Activated CD4-positive, alpha-beta memory T cell treated with anti-CD3 and anti-CD28 coated beads for 36 hours (primary cell): ENCODE measurements around the gene TATDN3. TPM values are rescaled to one million over a fixed set of nuclear protein-coding genes. Genes with fewer than 3 reads are reported as not detected.

ENCODE experiments used
- CTCF ChIA-PET: fragments of 350-600 bp; sonication (Branson Sonifier 250); formaldehyde crosslinking; loops from one replicate; lab custom pipeline; 2021; ENCODE audit warnings: antibody characterized with exemption, inconsistent platforms; lab: Charles Lee
- POLR2A ChIA-PET: fragments of 350-600 bp; sonication (Branson Sonifier 250); formaldehyde crosslinking; loops from one replicate; lab custom pipeline; 2021; ENCODE audit warnings: antibody characterized with exemption; lab: Charles Lee
- DNase-seq: peaks from one replicate; pipeline ENCODE4 v3.0.0-alpha.2; 2020
- H3K27ac Mint-ChIP-seq: one replicate; pipeline ENCODE4 v1.8.0; 2021; ENCODE audit warnings: mixed read lengths
- H3K27me3 Mint-ChIP-seq: one replicate; pipeline ENCODE4 v1.8.0; 2021; ENCODE audit warnings: mixed read lengths
- H3K36me3 Mint-ChIP-seq: one replicate; pipeline ENCODE4 v1.8.0; 2021; ENCODE audit warnings: mixed read lengths
- H3K4me1 Mint-ChIP-seq: one replicate; pipeline ENCODE4 v1.8.0; 2021; ENCODE audit warnings: low read depth, mixed read lengths
- H3K4me3 Mint-ChIP-seq: one replicate; pipeline ENCODE4 v1.8.0; 2021; ENCODE audit warnings: mild to moderate bottlenecking, mixed read lengths
- H3K9me3 Mint-ChIP-seq: one replicate; pipeline ENCODE4 v1.8.0; 2021; ENCODE audit warnings: mixed read lengths
- intact Hi-C: fragments of 100-400 bp; cut with micrococcal nuclease; formaldehyde crosslinking; loops from one replicate; pipeline ENCODE4 v1.15.1; 2023
- total RNA-seq, 2 experiments: library from RNA; stranded (reverse); gene quantifications; one replicate each; pipeline ENCODE4 v1.2.3, GENCODE V29; 2021

Gene TATDN3
- total RNA-seq, 2 experiments from 2014 or later: 19.2 to 20.7 TPM

DNA sequence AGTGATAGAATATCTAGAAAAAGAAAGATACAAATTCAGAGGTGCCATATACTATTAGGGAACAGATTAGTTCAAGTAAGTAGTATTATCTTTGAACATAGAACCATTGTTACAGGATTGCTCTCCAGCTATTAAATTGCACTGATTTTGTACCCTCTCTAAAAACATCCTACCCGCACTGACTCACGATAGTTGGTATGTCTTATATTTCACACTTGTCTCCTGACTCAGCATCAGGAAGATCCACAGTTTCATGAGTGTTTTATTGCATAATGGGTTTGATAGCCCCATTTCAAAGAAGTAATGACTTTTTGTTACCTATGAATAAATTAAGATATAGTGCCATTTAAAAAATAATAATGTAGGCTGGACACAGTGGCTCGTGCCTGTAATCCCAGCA lies 6.0 kb downstream of the TATDN3 start:
- Mint-ChIP-seq H3K27me3 (no peaks in the 10 kb centered on the region), H3K4me3 (no peak overlapping the region), H3K4me1 (peaks cover 14% of the 10 kb centered on the region), H3K27ac (no peak overlapping the region), H3K9me3 (no peaks in the 10 kb centered on the region), H3K36me3 (peaks cover 25% of the 10 kb centered on the region)
- intact Hi-C loops: loop anchor here (10.0 kb wide), 1 partner anchor 763 kb away; the partner anchor contains the start of genes DTL and INTS7
- ChIA-PET POLR2A (no interaction called here), CTCF (no interaction called here)
- DNase-seq: no peak

DNA sequence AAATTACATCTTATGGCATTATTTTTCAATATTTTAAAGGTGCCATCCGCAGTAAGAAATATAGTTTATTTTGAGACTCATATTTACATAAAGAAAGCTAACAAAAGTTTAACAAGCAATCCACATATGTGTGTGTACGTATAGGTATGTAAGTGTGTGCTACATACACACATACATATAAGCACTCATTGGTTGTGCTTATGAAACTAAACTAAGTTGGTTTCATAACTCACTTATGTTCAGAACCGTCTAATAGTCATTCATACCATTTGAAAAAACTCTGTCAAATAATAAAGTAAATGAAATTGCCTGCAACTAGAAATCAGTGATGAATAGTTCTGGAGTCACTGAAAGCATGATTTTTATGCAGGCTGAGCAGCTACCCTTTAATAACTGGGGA lies 14.1 kb downstream of the TATDN3 start:
- Mint-ChIP-seq H3K9me3 (no peaks in the 10 kb centered on the region), H3K36me3 (peaks cover 18% of the 10 kb centered on the region), H3K27me3 (no peaks in the 10 kb centered on the region), H3K4me1 (no peaks in the 10 kb centered on the region), H3K4me3 (no peak overlapping the region), H3K27ac (no peak overlapping the region)
- intact Hi-C loops: no loop called here
- CTCF ChIA-PET: interaction anchor here (0.6 to 1.9 kb wide), 3 partner anchors 21 to 331 kb away, joined by 3 to 5 read pairs (median 4); no protein-coding TSS in a partner anchor
- DNase-seq: no peak
- POLR2A ChIA-PET: no interaction called here

DNA sequence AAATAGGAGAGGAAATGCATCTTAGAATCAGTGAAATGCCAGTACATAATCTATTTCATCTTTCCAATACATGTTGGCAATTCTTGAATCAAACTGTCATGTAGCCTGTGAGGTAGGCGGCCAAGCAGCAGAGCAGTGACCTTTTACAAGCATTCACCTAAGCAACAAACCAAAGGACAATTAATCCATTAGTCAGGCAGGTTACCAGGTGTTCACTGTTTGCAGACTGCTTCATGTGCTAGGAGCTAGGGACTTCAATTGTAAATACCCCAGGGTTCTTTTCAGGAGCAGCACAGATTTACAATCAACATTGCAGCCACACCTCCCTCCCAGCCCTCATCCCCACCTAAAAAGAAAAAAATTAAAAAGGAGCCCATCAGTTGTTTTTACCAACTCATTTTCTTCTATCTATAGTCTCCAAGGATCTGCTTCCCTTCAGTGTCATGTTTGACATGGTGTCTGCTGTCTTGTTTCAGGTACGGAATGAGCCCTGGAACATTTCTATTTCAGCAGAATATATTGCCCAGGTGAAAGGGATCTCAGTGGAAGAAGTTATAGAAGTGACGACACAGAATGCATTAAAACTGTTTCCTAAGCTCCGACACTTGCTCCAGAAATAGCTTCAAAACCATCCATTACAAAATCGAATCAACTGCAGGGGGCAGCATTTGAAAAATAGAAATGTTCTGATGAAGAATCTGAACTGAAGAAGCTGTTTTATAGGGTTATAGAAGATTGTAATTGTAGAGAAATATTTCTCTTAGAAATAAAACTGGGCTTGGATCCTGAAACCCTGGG lies 23.0 kb downstream of the TATDN3 start:
- H3K9me3 Mint-ChIP-seq: no peaks in the 10 kb centered on the region
- no peak for DNase-seq
- no peaks in the 10 kb centered on the region for H3K27me3 Mint-ChIP-seq
- CTCF ChIA-PET: interaction anchor here (0.8 to 2.8 kb wide), 6 partner anchors 12 to 188 kb away, joined by 3 to 37 read pairs (median 5); partner anchors contain the start of gene VASH2
- POLR2A ChIA-PET: no interaction called here
- no peaks in the 10 kb centered on the region for H3K4me1 Mint-ChIP-seq
- H3K27ac Mint-ChIP-seq: no peak overlapping the region
- H3K4me3 Mint-ChIP-seq: no peak overlapping the region
- no peaks in the 10 kb centered on the region for H3K36me3 Mint-ChIP-seq
- intact Hi-C loops: loop anchor here (1.0 kb wide), 1 partner anchor 181 kb away; no protein-coding TSS in a partner anchor

DNA sequence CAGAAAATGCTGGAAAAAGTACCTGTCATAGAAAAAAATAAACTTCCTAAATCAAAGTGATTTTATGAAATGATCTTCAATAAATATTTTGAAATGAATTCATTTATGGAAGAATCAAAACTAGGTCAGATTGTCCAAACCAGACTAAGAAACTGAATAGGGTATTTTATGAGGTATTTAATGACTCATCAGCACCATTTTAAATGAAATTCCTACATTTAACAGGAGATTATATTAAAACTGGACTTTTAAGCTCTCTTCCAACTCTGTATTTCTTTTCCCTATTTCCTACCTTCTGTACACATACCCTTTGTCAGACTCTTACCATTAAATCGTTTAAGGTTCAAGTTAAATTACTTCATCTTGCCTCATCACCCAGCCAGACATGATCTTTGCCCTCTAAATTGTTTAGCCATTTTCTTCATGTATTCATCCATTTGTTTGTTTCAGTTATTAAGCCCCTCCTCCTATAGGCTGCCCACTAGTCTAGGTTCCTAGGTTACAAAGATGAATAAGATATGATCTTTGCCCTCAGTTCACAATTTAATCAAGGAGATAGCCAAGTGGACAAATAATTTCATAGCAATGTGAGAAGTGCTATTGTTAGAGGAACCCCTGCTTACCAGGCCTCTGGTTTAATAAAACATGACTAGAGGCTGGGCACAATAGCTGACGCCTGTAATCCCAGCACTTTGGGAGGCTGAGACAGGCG lies 25.0 kb downstream of the TATDN3 start:
- H3K27me3 Mint-ChIP-seq: no peaks in the 10 kb centered on the region
- H3K9me3 Mint-ChIP-seq: no peaks in the 10 kb centered on the region
- DNase-seq: no peak
- POLR2A ChIA-PET: no interaction called here
- no peaks in the 10 kb centered on the region for H3K4me1 Mint-ChIP-seq
- H3K4me3 Mint-ChIP-seq: no peak overlapping the region
- intact Hi-C loops: no loop called here
- CTCF ChIA-PET: interaction anchor here (1.0 to 2.1 kb wide), 2 partner anchors 178 to 359 kb away, joined by 4 to 7 read pairs; no protein-coding TSS in a partner anchor
- no peak overlapping the region for H3K27ac Mint-ChIP-seq
- H3K36me3 Mint-ChIP-seq: no peaks in the 10 kb centered on the region

DNA sequence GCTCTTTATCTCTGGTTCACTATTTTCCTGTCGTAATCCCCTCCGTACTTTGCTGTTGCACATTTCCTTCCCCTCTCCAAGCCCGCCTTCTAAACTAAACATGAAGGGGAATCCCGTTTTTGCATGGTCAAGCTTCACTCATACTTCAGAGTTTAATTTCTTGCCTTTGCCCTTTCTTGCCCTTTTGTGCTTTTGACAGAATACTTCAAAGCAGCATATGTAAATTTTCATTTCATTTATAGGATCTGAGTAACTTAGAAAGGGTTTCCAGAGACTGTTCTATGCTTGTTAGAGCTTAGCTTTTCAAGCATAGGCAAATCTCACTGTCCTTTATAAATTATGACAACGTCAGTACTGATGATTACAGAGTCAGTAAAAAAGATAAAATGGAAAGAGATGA lies 28.0 kb downstream of the TATDN3 start:
- Mint-ChIP-seq H3K4me1 (no peaks in the 10 kb centered on the region), H3K27me3 (no peaks in the 10 kb centered on the region), H3K27ac (no peak overlapping the region), H3K36me3 (peaks cover 2% of the 10 kb centered on the region), H3K4me3 (no peak overlapping the region), H3K9me3 (peaks cover 4% of the 10 kb centered on the region)
- ChIA-PET POLR2A (interaction anchor here (0.6 kb wide), 1 partner anchor 477 kb away, joined by 5 read pairs; no protein-coding TSS in a partner anchor), CTCF (interaction anchor here (0.6 kb wide), 1 partner anchor 155 kb away, joined by 4 read pairs; no protein-coding TSS in a partner anchor)
- intact Hi-C loops: no loop called here
- no peak for DNase-seq

DNA sequence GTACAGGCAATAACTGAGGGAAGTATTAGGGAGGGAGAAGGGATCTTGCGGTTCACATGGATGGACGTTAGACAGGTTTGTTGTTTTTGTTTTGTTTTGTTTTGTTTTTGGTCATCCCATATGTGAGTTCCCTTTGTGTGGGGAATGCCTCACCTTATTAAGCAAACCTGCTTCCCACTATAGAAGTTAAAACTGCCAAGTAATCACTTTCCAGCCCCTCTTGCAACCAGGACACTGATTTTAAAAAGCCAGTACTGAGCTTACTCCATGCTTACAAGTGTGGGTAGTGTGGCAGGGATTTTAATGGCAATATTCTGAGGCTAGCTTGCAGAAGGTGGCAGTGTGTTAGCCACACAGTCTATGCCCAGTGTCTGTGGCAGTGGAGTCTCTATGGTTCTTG lies 29.3 kb downstream of the TATDN3 start:
- Mint-ChIP-seq H3K4me3 (no peak overlapping the region), H3K27ac (no peak overlapping the region), H3K9me3 (peaks cover 15% of the 10 kb centered on the region), H3K4me1 (no peaks in the 10 kb centered on the region), H3K27me3 (no peaks in the 10 kb centered on the region), H3K36me3 (peaks cover 7% of the 10 kb centered on the region)
- CTCF ChIA-PET: no interaction called here
- DNase-seq: no peak
- intact Hi-C loops: no loop called here
- POLR2A ChIA-PET: no interaction called here

DNA sequence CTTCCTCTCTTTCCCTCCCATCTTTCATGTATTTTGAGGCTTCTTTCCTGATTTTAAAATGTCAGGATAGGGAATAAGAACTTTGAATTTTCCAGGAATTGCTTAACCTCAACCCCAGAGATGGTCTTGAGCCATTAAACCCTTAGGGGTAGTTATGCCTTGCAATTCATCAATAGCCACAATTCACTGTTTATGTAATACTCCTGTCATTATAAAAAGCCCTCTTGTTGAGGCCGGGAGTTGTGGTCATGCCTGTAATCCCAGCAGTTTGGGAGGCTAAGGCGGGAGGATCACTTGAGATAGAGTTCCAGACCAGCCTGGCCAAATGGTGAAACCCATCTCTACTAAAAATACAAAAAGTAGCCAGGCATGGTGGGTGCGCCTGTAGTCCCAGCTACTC lies 31.3 kb downstream of the TATDN3 start:
- no peak for DNase-seq
- Mint-ChIP-seq H3K9me3 (peaks cover 23% of the 10 kb centered on the region), H3K4me1 (no peaks in the 10 kb centered on the region), H3K4me3 (no peak overlapping the region), H3K27me3 (peaks cover 1% of the 10 kb centered on the region), H3K36me3 (peaks cover 10% of the 10 kb centered on the region), H3K27ac (no peak overlapping the region)
- ChIA-PET CTCF (no interaction called here), POLR2A (no interaction called here)
- intact Hi-C loops: no loop called here

DNA sequence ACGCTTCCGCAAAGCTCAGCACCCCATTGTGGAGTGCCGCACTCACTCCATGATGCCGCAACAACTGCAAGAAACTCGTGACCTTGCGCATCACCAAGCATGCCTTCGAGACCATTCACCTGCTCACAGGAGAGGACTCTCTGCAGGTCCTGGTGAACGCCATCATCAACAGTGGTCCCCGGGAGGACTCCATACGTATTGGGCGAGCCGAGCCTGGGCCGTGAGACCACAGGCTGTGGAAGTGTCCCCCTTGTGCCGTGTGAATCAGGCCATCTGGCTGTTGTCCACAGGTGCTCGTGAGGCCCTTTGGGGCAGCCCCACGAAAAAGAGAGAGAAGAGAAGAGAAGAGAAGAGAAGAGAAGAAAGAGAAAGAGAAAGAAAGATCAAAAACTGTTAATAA lies 32.5 kb downstream of the TATDN3 start:
- intact Hi-C loops: no loop called here
- POLR2A ChIA-PET: no interaction called here
- DNase-seq: no peak
- Mint-ChIP-seq H3K4me3 (no peak overlapping the region), H3K9me3 (peaks cover 23% of the 10 kb centered on the region), H3K27me3 (peaks cover 1% of the 10 kb centered on the region), H3K27ac (no peak overlapping the region), H3K36me3 (peaks cover 10% of the 10 kb centered on the region), H3K4me1 (no peaks in the 10 kb centered on the region)
- CTCF ChIA-PET: no interaction called here

DNA sequence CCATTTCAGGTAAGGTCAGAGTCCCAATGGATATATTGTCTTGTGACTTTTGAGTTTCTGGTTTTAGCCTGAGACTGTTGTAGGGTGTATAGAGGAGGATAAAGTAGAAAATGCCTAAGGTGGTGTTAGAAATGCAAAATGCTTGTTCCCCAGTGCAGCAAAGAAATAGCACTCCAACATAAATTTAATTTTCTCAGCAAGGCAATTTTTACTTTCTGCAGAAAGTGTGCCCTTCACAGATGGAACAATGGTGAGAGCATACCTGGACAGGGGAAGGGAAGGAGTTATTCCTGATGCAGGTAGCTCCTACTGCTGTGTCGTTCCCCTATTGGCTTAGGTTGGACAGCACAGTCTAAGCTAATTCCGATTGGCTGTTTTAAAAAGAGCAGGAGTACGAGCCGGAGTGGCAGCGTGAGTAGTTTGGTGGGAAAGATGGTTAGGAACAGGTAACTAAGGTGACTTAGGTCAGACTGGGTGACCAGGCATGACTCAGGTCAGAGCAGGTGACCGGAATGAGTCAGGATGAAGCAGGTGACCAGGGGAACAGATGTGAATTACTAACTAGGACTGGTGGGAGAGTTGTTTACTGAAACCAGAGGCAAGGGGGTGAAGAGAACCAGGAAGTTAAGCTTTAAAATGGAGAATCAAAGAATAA lies 34.2 kb downstream of the TATDN3 start:
- peaks cover 1% of the 10 kb centered on the region for H3K27me3 Mint-ChIP-seq
- ChIA-PET CTCF (interaction anchor here (1.9 kb wide), 1 partner anchor 11 kb away, joined by 5 read pairs; no protein-coding TSS in a partner anchor), POLR2A (no interaction called here)
- H3K4me3 Mint-ChIP-seq: no peak overlapping the region
- no peak overlapping the region for H3K27ac Mint-ChIP-seq
- peaks cover 23% of the 10 kb centered on the region for H3K9me3 Mint-ChIP-seq
- H3K36me3 Mint-ChIP-seq: peaks cover 10% of the 10 kb centered on the region
- no peaks in the 10 kb centered on the region for H3K4me1 Mint-ChIP-seq
- intact Hi-C loops: no loop called here
- DNase-seq: no peak

DNA sequence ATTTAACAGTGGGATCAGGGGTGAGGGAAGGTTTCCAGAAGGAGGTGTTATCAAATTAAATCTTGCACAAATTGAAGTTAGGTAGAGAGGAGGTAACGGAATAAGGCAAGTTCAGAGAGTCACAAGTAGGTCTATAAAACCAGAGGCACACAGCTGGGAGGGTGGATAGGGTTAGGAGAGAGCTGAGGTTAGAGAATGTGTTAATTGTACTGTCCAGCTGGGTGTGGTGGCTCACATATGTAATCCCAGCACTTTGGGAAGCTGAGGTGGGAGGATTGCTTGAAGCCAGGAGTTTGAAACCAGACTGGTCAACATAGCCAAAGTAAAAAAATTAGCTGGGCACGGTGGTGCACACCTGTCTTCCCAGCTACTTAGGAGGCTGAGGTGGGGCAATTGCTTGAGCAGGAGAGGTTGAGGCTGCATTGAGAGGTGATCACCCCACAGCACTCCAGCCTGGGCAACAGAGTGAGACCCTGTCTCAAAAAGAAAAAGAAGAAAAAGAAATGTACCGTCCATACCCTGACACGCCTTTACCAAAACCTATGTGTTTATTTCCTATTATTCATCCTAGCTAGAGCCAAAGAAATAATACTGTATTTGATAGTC lies 35.6 kb downstream of the TATDN3 start:
- intact Hi-C loops: no loop called here
- H3K27me3 Mint-ChIP-seq: peaks cover 3% of the 10 kb centered on the region
- H3K4me1 Mint-ChIP-seq: peaks cover 2% of the 10 kb centered on the region
- DNase-seq: no peak
- H3K27ac Mint-ChIP-seq: no peak overlapping the region
- ChIA-PET POLR2A (no interaction called here), CTCF (interaction anchor here (0.7 to 1.9 kb wide), 2 partner anchors 12 to 33 kb away, joined by 3 to 5 read pairs; no protein-coding TSS in a partner anchor)
- peaks cover 23% of the 10 kb centered on the region for H3K9me3 Mint-ChIP-seq
- peaks cover 10% of the 10 kb centered on the region for H3K36me3 Mint-ChIP-seq
- no peak overlapping the region for H3K4me3 Mint-ChIP-seq

DNA sequence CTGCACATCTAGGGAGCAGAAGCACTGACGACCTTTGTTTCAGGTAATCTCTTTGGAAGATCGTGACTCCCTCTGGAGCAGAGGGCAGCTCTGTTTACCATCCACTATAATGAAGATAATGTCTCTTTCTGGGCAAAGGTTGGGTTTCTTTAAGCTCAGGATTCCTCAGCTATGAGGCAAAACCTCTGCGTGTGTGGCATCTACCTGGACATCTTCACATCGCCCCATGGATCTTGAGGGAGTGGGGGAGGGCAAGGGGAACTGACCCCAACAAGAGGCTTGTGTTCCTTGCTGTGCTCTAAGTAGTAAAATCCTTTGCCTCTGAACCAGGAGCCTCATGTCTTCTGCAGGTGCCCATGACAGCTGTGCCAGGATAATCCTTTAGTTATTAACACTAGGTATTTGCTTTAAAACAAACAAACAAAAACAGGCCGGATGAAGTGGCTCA lies 36.2 kb downstream of the TATDN3 start:
- Mint-ChIP-seq H3K27ac (no peak overlapping the region), H3K36me3 (peaks cover 10% of the 10 kb centered on the region), H3K9me3 (peaks cover 23% of the 10 kb centered on the region), H3K4me3 (no peak overlapping the region), H3K4me1 (peaks cover 2% of the 10 kb centered on the region), H3K27me3 (peaks cover 3% of the 10 kb centered on the region)
- DNase-seq: no peak
- ChIA-PET CTCF (interaction anchor here (1.0 to 1.9 kb wide), 2 partner anchors 13 to 370 kb away, joined by 4 to 5 read pairs; no protein-coding TSS in a partner anchor), POLR2A (no interaction called here)
- intact Hi-C loops: no loop called here
